ENCODE results near the gene ATP1A1.

- no peak for TF ChIP-seq CTCF (IDR thresholded peaks at IDR 0.05; ENCODE audit: insufficient read depth, low read length, poor library complexity, severe bottlenecking)
- no peak for TF ChIP-seq EZH2phosphoT487 (conservative IDR thresholded peaks at IDR 0.05; ENCODE audit: low read length)
These were observed 39.4 kb downstream of the ATP1A1 start for GRCh38 chr1:116412480-116412798.
